GM23338 (cell line): ENCODE data around the gene LNX2. TPM values are rescaled to one million over a fixed set of nuclear protein-coding genes. Genes with fewer than 3 reads are reported as not detected.

Experiments used
- ATAC-seq: fragments of 200-7000 bp; cut with Tn5 transposase; 3 replicates; pipeline ENCODE4 v1.9.1; 2020
- DNase-seq: peaks from one replicate; pipeline ENCODE4 v3.0.0-alpha.2; 2015; ENCODE audit warnings: low spot score
- H2AFZ ChIP-seq: fragments of 200-600 bp; sonication (generic); 2 replicates; pipeline ENCODE4 v1.8.0; 2016; ENCODE audit warnings: antibody characterized with exemption, mild to moderate bottlenecking, moderate library complexity
- H3F3A ChIP-seq: fragments of 200-600 bp; sonication (generic); replicated peaks from 2 replicates; pipeline ENCODE4 v1.8.0; 2017; ENCODE audit warnings: antibody characterized with exemption, mixed run types, low read depth
- H3K27ac ChIP-seq: fragments of 200-600 bp; sonication (generic); 2 replicates; pipeline ENCODE4 v1.6.1; 2016; ENCODE audit warnings: low read depth
- H3K27me3 ChIP-seq: fragments of 200-600 bp; sonication (generic); 2 replicates; pipeline ENCODE4 v1.8.0; 2016; ENCODE audit warnings: mild to moderate bottlenecking, mixed run types, moderate library complexity; ENCODE audit not compliant: insufficient read depth
- H3K36me3 ChIP-seq: fragments of 200-600 bp; sonication (generic); 2 replicates; pipeline ENCODE4 v1.8.0; 2016; ENCODE audit warnings: mild to moderate bottlenecking; ENCODE audit not compliant: insufficient read depth
- H3K4me1 ChIP-seq: fragments of 200-600 bp; sonication (generic); 2 replicates; pipeline ENCODE4 v1.8.0; 2016; ENCODE audit warnings: mild to moderate bottlenecking, moderate library complexity; ENCODE audit not compliant: insufficient read depth
- H3K4me2 ChIP-seq: fragments of 200-600 bp; sonication (generic); 2 replicates; pipeline ENCODE4 v1.7.1; 2017; ENCODE audit warnings: mixed run types
- H3K4me3 ChIP-seq: fragments of 200-600 bp; sonication (generic); 2 replicates; pipeline ENCODE4 v1.6.1; 2016; ENCODE audit warnings: mixed run types
- H3K79me2 ChIP-seq: fragments of 200-600 bp; sonication (generic); replicated peaks from 2 replicates; pipeline ENCODE4 v1.8.0; 2017; ENCODE audit warnings: mild to moderate bottlenecking; ENCODE audit not compliant: insufficient read depth
- H3K9me2 ChIP-seq: fragments of 200-600 bp; sonication (generic); 2 replicates; pipeline ENCODE4 v1.8.0; 2017; ENCODE audit not compliant: insufficient read depth
- H4K20me1 ChIP-seq: fragments of 200-600 bp; sonication (generic); replicated peaks from 2 replicates; pipeline ENCODE4 v1.8.0; 2017; ENCODE audit warnings: mild to moderate bottlenecking; ENCODE audit not compliant: insufficient read depth
- H3K27ac Mint-ChIP-seq: 2 replicates; pipeline ENCODE4 v1.8.0; 2020; ENCODE audit warnings: inconsistent platforms, mild to moderate bottlenecking, moderate library complexity, mixed read lengths
- H3K27me3 Mint-ChIP-seq: 3 replicates; pipeline ENCODE4 v1.8.0; 2022; ENCODE audit warnings: low read depth, mild to moderate bottlenecking, moderate library complexity, mixed read lengths, inconsistent platforms; ENCODE audit not compliant: insufficient read depth, poor library complexity
- H3K36me3 Mint-ChIP-seq: 3 replicates; pipeline ENCODE4 v1.8.0; 2021; ENCODE audit warnings: low read depth, mild to moderate bottlenecking, inconsistent platforms, moderate library complexity, mixed read lengths
- H3K4me1 Mint-ChIP-seq: 3 replicates; pipeline ENCODE4 v1.8.0; 2020; ENCODE audit warnings: mild to moderate bottlenecking, inconsistent platforms, mixed read lengths
- H3K4me3 Mint-ChIP-seq: 3 replicates; pipeline ENCODE4 v1.8.0; 2021; ENCODE audit warnings: moderate library complexity, mild to moderate bottlenecking, inconsistent platforms, mixed read lengths
- H3K9me3 Mint-ChIP-seq: 3 replicates; pipeline ENCODE4 v1.8.0; 2020; ENCODE audit warnings: moderate library complexity, mild to moderate bottlenecking, inconsistent platforms, mixed read lengths
- CREB1 ChIP-seq: fragments of 250-450 bp; sonication (Bioruptor Pico); IDR thresholded peaks from 2 replicates; pipeline ENCODE4 v1.5.0; 2020; ENCODE audit warnings: low read depth, mild to moderate bottlenecking, moderate library complexity
- CTCF ChIP-seq, 2 experiments: fragments of 200-600 bp in 1 of 2; sonication (generic) in 1 of 2; conservative IDR thresholded peaks; 2 replicates each; pipeline versions ENCODE4 v1.5.1 to v1.6.1; 2016 to 2017; ENCODE audit warnings: antibody characterized with exemption in 2 of 2, low read depth in 2 of 2, mild to moderate bottlenecking in 2 of 2, moderate library complexity in 1 of 2
- ETS1 ChIP-seq: IDR thresholded peaks from 2 replicates; pipeline ENCODE4 v1.6.1; 2016; ENCODE audit warnings: antibody characterized with exemption
- EZH2 ChIP-seq: fragments of 200-600 bp; sonication (generic); IDR thresholded peaks from one replicate; pipeline ENCODE4 v1.8.0; 2017; ENCODE audit warnings: antibody characterized with exemption, mild to moderate bottlenecking, low read depth; ENCODE audit not compliant: unreplicated experiment
- EZH2phosphoT487 ChIP-seq: fragments of 200-600 bp; sonication (generic); IDR thresholded peaks from one replicate; pipeline ENCODE4 v1.8.1; 2018; ENCODE audit warnings: antibody characterized with exemption; ENCODE audit not compliant: unreplicated experiment
- JUNB ChIP-seq: IDR thresholded peaks from one replicate; pipeline ENCODE4 v1.6.1; 2016; ENCODE audit warnings: antibody characterized with exemption; ENCODE audit not compliant: unreplicated experiment
- NANOG ChIP-seq: IDR thresholded peaks from 2 replicates; pipeline ENCODE4 v1.6.1; 2016; ENCODE audit warnings: antibody characterized with exemption, borderline replicate concordance
- POLR2AphosphoS5 ChIP-seq: IDR thresholded peaks from 2 replicates; pipeline ENCODE4 v1.6.1; 2016; ENCODE audit warnings: antibody characterized with exemption, low read depth
- REST ChIP-seq: IDR thresholded peaks from one replicate; pipeline ENCODE4 v1.6.1; 2018; ENCODE audit warnings: antibody characterized with exemption; ENCODE audit not compliant: unreplicated experiment
- STAT1 ChIP-seq: IDR thresholded peaks from one replicate; pipeline ENCODE4 v1.6.1; 2016; ENCODE audit warnings: antibody characterized with exemption; ENCODE audit not compliant: unreplicated experiment
- ZNF114 ChIP-seq: fragments of 250-450 bp; sonication (Bioruptor Pico); IDR thresholded peaks from 2 replicates; pipeline ENCODE4 v1.5.0; 2020; ENCODE audit warnings: mild to moderate bottlenecking, moderate library complexity
- ZNF331 ChIP-seq: fragments of 250-450 bp; sonication (Bioruptor Pico); IDR thresholded peaks from 2 replicates; pipeline ENCODE4 v1.5.0; 2020; ENCODE audit warnings: low read depth, mild to moderate bottlenecking, moderate library complexity
- ZNF462 ChIP-seq: fragments of 250-450 bp; sonication (Bioruptor Pico); IDR thresholded peaks from 2 replicates; pipeline ENCODE4 v1.5.0; 2020; ENCODE audit warnings: mild to moderate bottlenecking, moderate library complexity
- polyA plus RNA-seq: library from polyadenylated mRNA; unstranded; fragments of >200 nt; fragmentation: Nextera tagmentation; extraction: Ambion mirVana; gene quantifications from 2 replicates; pipeline ENCODE4 v1.2.1, GENCODE V29; 2016
- total RNA-seq: library from RNA; depleted of rRNA; stranded (reverse); fragments of >200 nt; shearing (Covaris generic); gene quantifications from 2 replicates; pipeline ENCODE4 v1.2.3, GENCODE V29; 2014

LNX2 gene
- total and polyA plus RNA-seq, 2 experiments from 2014 or later, result 3.7 to 18.0 TPM

- Mint-ChIP-seq H3K27ac (0 out of 2 replicates have a peak overlapping the region, but pooled peaks have one; percentile 16), H3K9me3 (no peaks in the 10 kb centered on the region)
- H3K79me2 ChIP-seq, result peaks cover 95% of the 10 kb centered on the region
Measured at GRCh38 chr13:27600711-27601110, 19.6 kb downstream of the LNX2 start.

More at GRCh38 chr13:27600711-27601110, 19.6 kb downstream of the LNX2 start:
- Histone ChIP-seq H3K9me2 (no peaks in the 10 kb centered on the region), H3K36me3 (no peaks in the 10 kb centered on the region), H3K27ac (no peak overlapping the region), H2AFZ (no peak overlapping the region), H4K20me1 (peaks cover 27% of the 10 kb centered on the region), H3K4me1 (peaks cover 31% of the 10 kb centered on the region), H3K27me3 (no peaks in the 10 kb centered on the region), H3K4me2 (no peak overlapping the region), H3K4me3 (no peak overlapping the region), H3F3A (no peaks in the 10 kb centered on the region)
- ATAC-seq, result no peak
- TF ChIP-seq ZNF114 (CRISPR knock-in tag) (no peak), REST (no peak), ZNF331 (CRISPR knock-in tag) (no peak), ZNF462 (CRISPR knock-in tag) (no peak), EZH2phosphoT487 (no peak), CTCF (conservative IDR thresholded peaks at IDR 0.05; ENCODE audit: low read depth in 2 of 2) (no peak), POLR2AphosphoS5 (no peak), CREB1 (CRISPR knock-in tag) (no peak), JUNB (no peak), EZH2 (no peak), NANOG (no peak), STAT1 (no peak), ETS1 (no peak)
- H3K4me3 Mint-ChIP-seq, result no peak overlapping the region
- peaks cover 27% of the 10 kb centered on the region for H3K4me1 Mint-ChIP-seq
- no peaks in the 10 kb centered on the region for H3K27me3 Mint-ChIP-seq
- no peaks in the 10 kb centered on the region for H3K36me3 Mint-ChIP-seq
- no peak for DNase-seq
